Activated CD4-positive, CD25-positive, alpha-beta regulatory T cell treated with anti-CD3 and anti-CD28 coated beads, Interleukin-2, amount 50 U/mL, for 16 hours (primary cell): ENCODE results near the gene PTPRN2.
"Not testable (repeated sequence)": the region's sequence is repeated elsewhere in the genome, so short reads cannot be mapped to it uniquely, and the experiment has no call there.

Experiments
- DNase-seq: peaks from one replicate; pipeline ENCODE4 v3.0.0-alpha.2; 2020; ENCODE audit warnings: low read depth, low spot score

The PTPRN2 gene

GRCh38 chr7:157910446-157910845 lies 677.2 kb downstream of the PTPRN2 start:
- no peak for DNase-seq

- DNase-seq = not testable (repeated sequence)
Observed at GRCh38 chr7:157910045-157910444, 677.6 kb downstream of the PTPRN2 start.

GRCh38 chr7:157909370-157909769 lies 678.3 kb downstream of the PTPRN2 start:
- DNase-seq = no peak

GRCh38 chr7:157908006-157908782 lies 679.4 kb downstream of the PTPRN2 start:
- no peak for DNase-seq

- no peak for DNase-seq
Observed at GRCh38 chr7:157907091-157907490, 680.5 kb downstream of the PTPRN2 start.

- DNase-seq = no peak
Observed at GRCh38 chr7:157906583-157906982, 681.0 kb downstream of the PTPRN2 start.

- DNase-seq = no peak
Observed at GRCh38 chr7:157905651-157906461, 681.8 kb downstream of the PTPRN2 start.

- no peak for DNase-seq
Observed at GRCh38 chr7:157904866-157905570, 682.6 kb downstream of the PTPRN2 start.

- no peak for DNase-seq
Observed at GRCh38 chr7:157904211-157904865, 683.3 kb downstream of the PTPRN2 start.

- DNase-seq = no peak
Observed at GRCh38 chr7:157903710-157904109, 683.9 kb downstream of the PTPRN2 start.

- no peak for DNase-seq
Observed at GRCh38 chr7:157903296-157903695, 684.3 kb downstream of the PTPRN2 start.

GRCh38 chr7:157901816-157902610 lies 685.6 kb downstream of the PTPRN2 start:
- not testable (repeated sequence) for DNase-seq

GRCh38 chr7:157901166-157901565 lies 686.5 kb downstream of the PTPRN2 start:
- DNase-seq = no peak

- no peak for DNase-seq
Observed at GRCh38 chr7:157900556-157900955, 687.1 kb downstream of the PTPRN2 start.

GRCh38 chr7:157900011-157900410 lies 687.6 kb downstream of the PTPRN2 start:
- no peak for DNase-seq

- no peak for DNase-seq
Observed at GRCh38 chr7:157898802-157899505, 688.7 kb downstream of the PTPRN2 start.

- no peak for DNase-seq
Observed at GRCh38 chr7:157898261-157898660, 689.4 kb downstream of the PTPRN2 start.

- no peak for DNase-seq
Observed at GRCh38 chr7:157897681-157898080, 689.9 kb downstream of the PTPRN2 start.

- DNase-seq = no peak
Observed at GRCh38 chr7:157896774-157897555, 690.7 kb downstream of the PTPRN2 start.

- not testable (repeated sequence) for DNase-seq
Observed at GRCh38 chr7:157896376-157896675, 691.3 kb downstream of the PTPRN2 start.
